Ovary (tissue), 3 donors: ENCODE data around the gene ARHGEF19.
A peak's percentile ranks its signal among the peaks of the same experiment; 100 is the strongest.

Experiments used
- EP300 ChIP-seq: sonication (generic); formaldehyde crosslinking; IDR thresholded peaks from one replicate; pipeline ENCODE4 v1.6.1; 2017; ENCODE audit warnings: antibody characterized with exemption
- POLR2A ChIP-seq: fragments of 450-650 bp; IDR thresholded peaks from one replicate; pipeline ENCODE4 v1.6.1; 2017; ENCODE audit warnings: antibody characterized with exemption, mild to moderate bottlenecking, moderate library complexity
- TF ChIP-seq, protein P1 (sequence below), 3 donors: fragments of 450-650 bp in 2 of 3; fragments of 200-600 bp in 1 of 3; IDR thresholded peaks; one replicate each; pipeline versions ENCODE4 v1.5.1 to v1.8.0; 2016 to 2022; ENCODE audit warnings: antibody characterized with exemption in 3 of 3, mild to moderate bottlenecking in 1 of 3
- donor health status: DM: no; HTN: no; CAD: no.

DNA sequence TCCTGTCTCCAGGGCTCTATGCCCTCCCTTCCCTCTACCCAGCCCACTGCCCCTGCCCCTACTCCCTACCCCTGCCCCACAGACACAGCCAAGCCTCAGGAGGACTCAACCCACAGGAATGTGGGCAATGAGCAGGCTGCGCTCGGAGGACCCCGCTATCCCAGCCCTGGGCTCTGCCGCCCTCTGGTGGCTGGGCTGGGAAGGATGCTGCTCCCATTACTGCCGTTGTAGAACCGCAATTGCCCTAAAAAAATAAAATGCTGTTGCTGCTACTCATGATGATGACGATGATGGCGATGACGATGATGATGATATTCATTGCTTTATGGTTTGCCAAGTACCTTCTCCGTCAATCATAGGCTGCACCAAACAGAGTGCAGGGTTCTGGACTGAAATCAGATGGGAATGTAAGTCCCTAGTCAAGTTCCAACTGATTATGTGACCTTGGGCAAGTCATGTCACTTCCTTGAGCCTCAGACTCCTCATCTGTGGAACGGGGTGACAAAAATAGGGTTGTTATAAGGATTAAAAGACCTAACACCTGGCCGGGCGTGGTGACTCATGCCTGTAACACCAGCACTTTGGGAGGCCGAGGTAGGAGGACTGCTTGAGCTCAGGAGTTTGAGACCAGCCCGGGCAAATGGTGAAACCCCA is 24.6 kb downstream of the ARHGEF19 start:
- TF ChIP-seq, protein P1, sequence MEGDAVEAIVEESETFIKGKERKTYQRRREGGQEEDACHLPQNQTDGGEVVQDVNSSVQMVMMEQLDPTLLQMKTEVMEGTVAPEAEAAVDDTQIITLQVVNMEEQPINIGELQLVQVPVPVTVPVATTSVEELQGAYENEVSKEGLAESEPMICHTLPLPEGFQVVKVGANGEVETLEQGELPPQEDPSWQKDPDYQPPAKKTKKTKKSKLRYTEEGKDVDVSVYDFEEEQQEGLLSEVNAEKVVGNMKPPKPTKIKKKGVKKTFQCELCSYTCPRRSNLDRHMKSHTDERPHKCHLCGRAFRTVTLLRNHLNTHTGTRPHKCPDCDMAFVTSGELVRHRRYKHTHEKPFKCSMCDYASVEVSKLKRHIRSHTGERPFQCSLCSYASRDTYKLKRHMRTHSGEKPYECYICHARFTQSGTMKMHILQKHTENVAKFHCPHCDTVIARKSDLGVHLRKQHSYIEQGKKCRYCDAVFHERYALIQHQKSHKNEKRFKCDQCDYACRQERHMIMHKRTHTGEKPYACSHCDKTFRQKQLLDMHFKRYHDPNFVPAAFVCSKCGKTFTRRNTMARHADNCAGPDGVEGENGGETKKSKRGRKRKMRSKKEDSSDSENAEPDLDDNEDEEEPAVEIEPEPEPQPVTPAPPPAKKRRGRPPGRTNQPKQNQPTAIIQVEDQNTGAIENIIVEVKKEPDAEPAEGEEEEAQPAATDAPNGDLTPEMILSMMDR (IDR thresholded peaks at IDR 0.05), result peak; percentile 90 to 99 (median 98)
- peak; percentile 22 for TF ChIP-seq POLR2A
- TF ChIP-seq EP300, result no peak
